NOMO-1 (cell line): ENCODE results near the gene CEACAM1.
"Not testable (repeated sequence)": the region's sequence is repeated elsewhere in the genome, so short reads cannot be mapped to it uniquely, and the experiment has no call there.

Experiments
- DNase-seq, 2 experiments: peaks; one replicate each; lab custom pipeline; 2025; ENCODE audit not compliant: unreplicated experiment in 2 of 2; lab: John Stamatoyannopoulos, UW

CEACAM1 gene

GRCh38 chr19:42528354-42529247, at the start of gene CEACAM1:
Gene CEACAM1, minus strand, starts transcription at chr19:42528481. Its CDS starts 107 bp downstream, at chr19:42528374.
- DNase-seq, result peak; percentile 6 to 27

GRCh38 chr19:42577016-42577415, 48.7 kb upstream of the CEACAM1 start:
- DNase-seq, result no peak

DNA sequence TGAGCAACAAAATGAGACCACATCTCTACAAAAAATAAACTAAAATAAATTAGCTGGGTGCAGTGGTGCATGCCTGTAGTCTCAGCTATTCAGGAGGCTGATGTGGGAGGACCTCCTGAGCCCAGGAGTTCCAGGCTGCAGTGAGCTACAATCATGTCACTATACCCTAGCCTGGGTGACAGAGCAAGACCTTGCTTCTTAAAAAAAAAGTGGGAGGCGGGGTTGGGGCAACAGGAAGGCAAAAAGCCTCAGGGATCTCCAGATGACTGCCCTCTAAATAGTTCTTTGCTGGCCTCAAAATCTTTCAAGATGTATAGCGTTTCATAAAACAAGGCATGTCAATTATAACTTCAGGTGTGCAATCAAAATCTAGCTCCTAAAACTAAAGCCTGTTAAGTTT, 48.0 kb upstream of the CEACAM1 start:
- no peak for DNase-seq

DNA sequence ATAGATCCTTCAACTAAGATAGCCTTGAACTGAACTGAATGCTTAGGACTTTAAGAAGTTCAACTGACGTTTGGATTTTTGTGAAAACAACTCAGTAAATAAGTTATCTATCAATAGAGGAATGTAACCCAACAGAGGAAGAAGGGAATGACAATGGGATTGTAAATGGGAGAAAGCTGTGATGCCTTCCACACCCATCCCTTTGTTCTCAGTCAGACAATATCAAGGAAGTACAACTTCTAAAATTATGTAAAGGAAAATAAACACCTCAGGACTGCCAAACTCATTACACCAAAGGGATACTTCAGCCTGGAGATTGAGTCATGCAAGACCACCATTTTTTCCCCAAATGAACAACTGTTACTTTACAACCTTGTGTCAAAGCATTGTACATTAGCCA, 45.4 kb upstream of the CEACAM1 start:
- no peak for DNase-seq

GRCh38 chr19:42571116-42571515, 42.8 kb upstream of the CEACAM1 start:
- DNase-seq, result no peak

DNA sequence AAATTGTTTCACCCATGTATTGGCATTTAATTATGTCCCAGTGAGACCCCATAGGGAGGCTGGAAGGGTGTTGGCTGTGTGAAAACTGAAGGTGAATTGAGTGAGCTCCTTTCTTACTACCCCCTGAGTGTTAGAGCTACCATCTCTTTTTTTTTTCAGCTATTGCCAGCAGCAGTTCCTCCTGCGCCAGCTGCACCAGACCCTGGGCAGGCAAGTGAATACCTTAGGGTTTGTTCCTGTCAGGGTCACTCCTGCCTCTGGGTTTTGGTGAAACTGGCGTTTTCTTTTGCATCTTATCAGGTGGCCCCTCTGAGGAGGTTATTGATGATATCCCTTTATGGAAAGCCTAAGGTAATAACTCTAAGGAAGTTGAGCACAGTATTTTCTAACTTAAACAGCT, 40.9 kb upstream of the CEACAM1 start:
- DNase-seq, result no peak

DNA sequence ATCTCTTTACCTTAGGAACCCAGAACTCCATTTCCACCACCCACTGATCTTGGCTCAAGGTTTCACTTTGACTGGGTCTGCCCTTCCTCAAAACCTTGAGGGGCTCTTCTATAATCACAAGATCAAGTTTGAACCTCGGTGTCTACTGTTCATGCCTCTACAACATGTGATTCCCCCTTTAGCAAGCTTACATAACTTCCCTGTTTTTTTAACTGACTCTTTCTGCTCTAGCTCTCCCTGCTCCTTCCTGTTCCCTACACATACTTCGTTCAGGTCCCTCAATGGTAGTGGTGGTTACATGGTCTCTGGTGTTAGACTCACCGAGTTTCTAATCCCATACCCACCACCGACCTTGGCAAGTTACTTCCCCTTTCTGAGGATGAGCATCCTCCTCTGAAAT, 39.7 kb upstream of the CEACAM1 start:
- DNase-seq, result peak; percentile 67 to 89

GRCh38 chr19:42567567-42567966, 39.3 kb upstream of the CEACAM1 start:
- DNase-seq, result no peak

GRCh38 chr19:42563352-42564210, 35.3 kb upstream of the CEACAM1 start:
- DNase-seq, result peak in 1 of 2 experiments; percentile 63

DNA sequence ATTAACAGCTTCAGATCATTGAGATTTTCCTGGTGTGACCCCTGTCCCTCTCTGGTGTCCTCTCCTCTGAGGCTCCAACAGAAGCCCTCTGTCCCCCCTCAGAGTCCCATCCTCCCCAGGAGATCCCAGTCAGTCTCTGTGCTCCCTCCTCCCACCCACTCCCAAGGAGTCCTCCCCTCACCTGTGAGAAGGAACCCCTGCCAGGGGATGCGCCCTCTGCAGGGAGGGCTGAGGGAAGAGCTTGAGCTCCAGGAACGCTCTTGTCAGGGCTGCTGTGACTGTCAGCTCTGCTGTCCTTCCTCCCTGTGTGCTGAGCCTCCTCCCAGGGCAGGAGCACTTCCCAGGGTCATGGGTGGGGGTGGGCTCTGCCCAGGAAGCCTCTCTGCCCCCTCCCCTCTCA, 33.2 kb upstream of the CEACAM1 start:
- no peak for DNase-seq

- DNase-seq, result no peak
These were observed 32.5 kb upstream of the CEACAM1 start for GRCh38 chr19:42560731-42561130.

DNA sequence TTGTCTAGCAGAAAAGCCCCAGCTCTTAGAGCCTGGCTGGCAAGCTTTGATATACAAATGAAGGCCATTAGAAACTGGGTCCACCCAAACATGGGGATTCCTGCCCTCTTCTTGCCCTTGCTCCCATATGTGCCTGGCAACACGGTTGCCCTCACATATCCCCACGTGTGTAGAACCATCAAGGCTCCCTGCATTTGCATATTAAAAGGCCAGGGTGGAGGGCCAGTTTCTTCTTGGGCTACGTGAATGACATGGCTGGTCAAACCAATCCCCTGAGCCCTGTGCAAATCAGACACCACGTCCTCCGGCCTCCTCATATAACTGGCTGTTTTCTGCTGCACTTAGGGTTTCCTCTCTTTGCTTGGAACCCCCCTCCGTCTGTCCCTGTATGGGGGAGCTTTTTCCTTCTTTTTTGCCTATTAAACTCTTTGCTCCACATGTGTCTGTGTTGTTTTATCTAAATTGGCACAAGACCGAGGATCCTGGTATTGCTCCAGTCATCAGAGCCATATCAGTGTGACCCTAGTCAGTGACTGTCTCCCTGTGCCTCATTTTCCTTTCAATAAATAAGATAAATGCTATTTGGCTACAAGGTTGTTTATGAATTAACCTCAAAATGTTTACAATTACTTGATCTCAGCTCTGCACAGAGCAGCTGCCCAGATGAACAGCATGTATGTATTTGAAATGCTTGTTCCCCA, 30.3 kb upstream of the CEACAM1 start:
- no peak for DNase-seq

GRCh38 chr19:42557386-42557871, 29.1 kb upstream of the CEACAM1 start:
- DNase-seq, result not testable (repeated sequence)

GRCh38 chr19:42555801-42556200, 27.5 kb upstream of the CEACAM1 start:
- DNase-seq, result no peak

GRCh38 chr19:42555317-42555716, 27.0 kb upstream of the CEACAM1 start:
- DNase-seq, result peak in 1 of 2 experiments; percentile 13

GRCh38 chr19:42554046-42554575, 25.8 kb upstream of the CEACAM1 start:
- DNase-seq, result no peak

GRCh38 chr19:42553292-42554045, 25.2 kb upstream of the CEACAM1 start:
- peak; percentile 49 to 58 for DNase-seq

DNA sequence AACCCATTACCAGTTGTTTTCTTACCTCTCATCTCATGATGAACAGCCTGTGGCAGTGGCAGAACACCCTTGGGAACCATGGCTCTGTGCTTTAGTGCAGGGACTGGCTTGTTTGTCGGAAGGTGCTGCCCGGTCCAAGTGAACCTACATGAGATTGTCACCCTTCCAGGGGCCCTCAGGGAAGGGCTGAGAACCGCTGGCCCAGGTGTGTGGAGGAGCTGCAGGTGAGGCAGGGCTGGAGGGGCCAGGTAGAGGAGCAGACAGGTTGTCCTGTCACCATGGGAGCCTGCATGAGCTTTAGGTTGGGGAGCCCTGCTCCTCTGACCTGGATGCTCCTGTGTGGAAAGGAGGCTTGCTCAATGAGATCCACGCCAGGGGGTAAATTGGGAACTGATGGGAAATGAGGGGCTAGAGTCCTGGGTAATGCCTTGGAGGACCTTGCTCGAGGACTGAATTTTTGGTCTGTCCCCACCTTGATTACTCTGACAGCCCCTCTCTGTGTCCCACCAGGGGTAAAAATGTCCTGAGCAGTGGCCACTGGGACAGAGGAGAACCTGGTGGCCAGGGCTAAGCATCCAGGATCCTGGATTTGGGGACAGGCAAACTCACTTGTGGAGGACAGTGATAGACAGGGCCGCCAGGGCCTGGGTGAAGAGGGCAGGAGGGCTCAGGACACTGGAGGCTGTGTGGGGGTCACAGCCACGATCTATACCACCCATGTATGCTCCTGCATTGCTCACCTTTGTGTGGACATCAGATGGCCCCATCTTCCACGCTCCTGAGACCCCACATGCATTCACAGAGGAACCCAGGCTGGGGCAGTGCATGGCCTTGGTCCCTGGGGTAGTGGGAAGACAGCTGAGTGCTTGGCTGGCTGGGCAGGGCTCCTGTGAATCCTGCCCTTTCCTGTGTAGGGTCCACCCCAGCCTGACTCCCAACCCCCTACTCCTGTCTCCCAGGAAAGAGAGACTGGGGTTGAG, 24.1 kb upstream of the CEACAM1 start:
- no peak for DNase-seq

DNA sequence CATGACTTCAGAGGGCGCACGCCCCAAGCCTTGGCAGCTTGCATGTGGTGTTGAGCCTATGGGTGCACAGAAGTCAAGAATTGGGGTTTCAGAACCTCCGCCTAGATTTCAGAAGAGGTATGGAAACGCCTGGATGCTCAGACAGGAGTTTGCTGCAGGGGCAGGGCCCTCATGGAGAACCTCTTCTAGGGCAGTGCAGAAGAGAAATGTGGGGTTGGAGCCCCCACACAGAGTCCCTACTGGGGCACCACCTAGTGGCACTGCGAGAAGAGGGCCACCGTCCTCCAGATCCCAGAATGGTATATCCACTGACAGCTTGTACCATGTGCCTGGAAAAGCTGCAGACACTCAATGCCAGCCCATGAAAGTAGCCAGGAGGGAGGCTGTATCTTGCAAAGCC, 22.2 kb upstream of the CEACAM1 start:
- not testable (repeated sequence) for DNase-seq
